Activated gamma-delta T cell treated with anti-CD3 and anti-CD28 coated beads, Interleukin-2, amount 50 U/mL, for 16 hours (primary cell): Measurements from ENCODE around the gene MRPL41.
"Not testable (repeated sequence)": the region's sequence is repeated elsewhere in the genome, so short reads cannot be mapped to it uniquely, and the experiment has no call there.

Experiments
- DNase-seq: peaks from one replicate; pipeline ENCODE4 v3.0.0-alpha.2; 2020; ENCODE audit warnings: low read depth

Gene MRPL41

DNA sequence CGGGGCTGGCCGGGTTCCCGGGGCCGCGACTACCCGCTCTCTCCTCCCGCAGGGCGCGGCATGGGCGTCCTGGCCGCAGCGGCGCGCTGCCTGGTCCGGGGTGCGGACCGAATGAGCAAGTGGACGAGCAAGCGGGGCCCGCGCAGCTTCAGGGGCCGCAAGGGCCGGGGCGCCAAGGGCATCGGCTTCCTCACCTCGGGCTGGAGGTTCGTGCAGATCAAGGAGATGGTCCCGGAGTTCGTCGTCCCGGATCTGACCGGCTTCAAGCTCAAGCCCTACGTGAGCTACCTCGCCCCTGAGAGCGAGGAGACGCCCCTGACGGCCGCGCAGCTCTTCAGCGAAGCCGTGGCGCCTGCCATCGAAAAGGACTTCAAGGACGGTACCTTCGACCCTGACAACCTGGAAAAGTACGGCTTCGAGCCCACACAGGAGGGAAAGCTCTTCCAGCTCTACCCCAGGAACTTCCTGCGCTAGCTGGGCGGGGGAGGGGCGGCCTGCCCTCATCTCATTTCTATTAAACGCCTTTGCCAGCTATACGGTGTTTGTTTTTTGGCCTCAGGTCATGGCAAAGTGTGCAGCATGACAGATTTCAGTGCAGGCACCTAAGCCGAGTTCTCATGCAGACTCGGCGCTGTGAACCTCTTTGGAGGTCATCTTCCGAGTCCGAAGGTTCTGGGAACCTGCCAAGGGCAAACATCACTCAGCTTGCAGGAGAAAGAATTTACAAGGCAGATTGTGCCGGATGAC is 516 bp downstream of the MRPL41 start:
- DNase-seq = no peak

GRCh38 chr9:137553654-137554053 is 2.0 kb downstream of the MRPL41 start:
- not testable (repeated sequence) for DNase-seq

GRCh38 chr9:137554349-137554748 is 2.7 kb downstream of the MRPL41 start:
- DNase-seq = no peak

DNA sequence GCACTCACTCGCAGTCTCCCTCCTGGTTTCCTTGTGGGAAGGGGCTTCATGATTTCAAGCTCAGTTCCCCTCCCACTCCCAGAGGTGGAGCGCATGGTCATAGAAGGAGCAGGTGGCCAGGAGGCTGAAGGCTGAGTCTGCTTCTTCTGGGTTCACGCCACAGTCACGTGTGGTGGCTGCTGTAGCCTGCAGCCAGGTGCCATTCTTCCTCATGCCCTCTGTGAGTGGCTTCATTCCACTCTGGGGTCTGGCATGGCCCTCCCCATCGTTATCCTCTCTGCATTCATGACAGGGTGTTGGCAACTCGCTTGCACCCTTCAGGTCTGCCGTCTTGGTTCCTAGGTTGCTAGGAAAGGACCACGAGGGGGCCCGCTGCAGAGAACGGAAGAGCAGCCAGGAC is 3.5 kb downstream of the MRPL41 start:
- DNase-seq = no peak

DNA sequence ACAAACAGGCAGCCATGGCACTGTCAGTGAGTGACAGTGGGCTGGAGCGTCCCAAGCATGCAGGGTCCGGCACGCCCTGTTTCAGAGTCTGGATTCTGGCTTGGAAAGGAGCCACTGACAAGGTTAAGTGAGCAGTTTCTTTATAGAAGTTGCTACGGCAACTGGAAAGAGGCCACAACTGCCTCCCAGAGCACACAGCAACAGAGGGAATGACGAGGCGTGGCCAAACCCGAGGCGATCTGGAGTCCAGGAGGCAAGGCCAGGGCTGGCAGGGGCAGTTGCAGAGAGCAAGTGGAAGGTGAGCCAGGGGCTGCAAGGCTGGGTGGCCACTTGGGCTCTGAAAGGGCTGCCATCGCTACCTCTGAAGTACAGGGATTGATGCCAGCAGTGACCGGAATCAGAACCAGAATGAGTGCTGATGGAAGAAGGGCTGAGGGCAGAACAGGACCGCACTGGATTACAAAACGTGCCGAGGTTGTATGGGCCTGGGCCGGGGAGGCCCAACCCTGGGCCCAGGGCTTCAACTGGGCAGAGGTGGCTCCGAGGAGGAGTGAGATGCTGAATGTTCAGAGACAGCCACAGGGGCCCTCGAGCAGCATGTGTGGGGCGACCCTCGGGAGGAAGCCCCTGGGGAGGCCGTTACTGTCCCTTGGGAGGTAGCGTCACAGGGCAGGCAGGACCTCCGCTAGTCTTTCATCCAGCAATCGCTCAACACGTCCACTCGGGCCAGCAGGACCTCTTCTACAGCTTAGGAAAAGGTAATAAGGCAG is 4.6 kb downstream of the MRPL41 start:
- DNase-seq = no peak

DNA sequence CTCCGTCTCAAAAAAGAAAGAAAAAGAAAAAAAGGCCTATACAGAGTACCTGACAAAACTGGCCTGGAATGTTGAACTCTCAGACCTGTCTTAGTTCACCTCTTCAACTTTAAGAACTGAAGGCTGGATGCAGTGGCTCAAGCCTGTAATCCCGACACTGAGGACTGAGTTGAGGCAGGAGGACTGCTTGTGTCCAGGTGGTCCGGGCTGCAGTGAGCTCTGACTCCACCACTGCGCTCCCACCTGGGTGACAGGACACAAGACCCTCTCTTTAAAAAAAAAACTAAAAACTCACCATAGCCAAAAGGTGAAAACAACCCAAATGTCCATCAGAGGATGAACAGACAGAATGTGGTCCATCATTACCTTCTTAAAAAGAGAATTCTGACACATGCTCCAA is 6.4 kb downstream of the MRPL41 start:
- DNase-seq = no peak

DNA sequence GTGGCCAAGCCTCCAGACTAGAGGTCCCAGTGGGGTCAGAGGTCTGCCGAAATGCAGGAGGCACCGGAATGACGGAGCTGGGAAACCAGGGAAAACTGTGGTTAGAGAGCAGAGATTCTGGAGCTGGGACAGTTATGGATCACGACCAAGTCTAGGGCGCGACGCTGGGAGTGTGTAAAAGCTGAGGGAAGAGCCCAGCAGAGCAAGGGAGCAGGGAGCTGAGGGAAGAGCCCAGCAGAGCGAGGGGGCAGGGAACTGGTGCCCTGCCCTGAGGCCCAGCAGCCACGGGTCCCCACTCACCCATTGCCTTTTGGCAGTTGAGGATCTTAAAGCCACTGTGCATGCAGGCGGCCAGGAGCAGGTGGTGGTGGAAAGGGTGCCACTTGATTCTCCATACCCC is 12.5 kb downstream of the MRPL41 start:
- no peak for DNase-seq

DNA sequence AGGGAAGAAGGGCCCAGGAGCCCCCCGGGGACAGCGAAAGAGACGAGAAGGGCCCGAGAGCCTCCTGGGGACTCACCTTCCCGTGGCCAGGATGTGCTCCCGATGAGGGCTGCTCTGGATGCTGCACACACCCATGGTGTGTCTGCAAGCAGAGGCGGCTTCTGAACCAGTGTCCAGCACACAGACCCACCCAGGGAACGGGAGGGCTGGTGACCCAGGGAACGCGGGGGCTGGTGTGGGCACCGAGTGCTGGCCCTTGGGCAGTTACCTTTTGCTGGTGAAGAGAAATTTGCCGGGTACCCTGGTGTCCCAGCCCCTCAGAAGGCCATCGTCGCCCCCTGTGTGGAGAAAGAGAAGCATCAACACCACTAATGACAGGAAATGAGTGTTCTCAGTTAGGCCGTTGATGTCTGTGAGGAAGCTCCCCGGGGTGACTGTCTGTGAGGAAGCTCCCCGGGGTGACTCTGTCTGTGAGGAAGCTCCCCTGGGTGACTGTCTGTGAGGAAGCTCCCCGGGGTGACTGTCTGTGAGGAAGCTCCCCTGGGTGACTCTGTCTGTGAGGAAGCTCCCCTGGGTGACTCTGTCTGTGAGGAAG is 13.2 kb downstream of the MRPL41 start:
- DNase-seq = no peak

GRCh38 chr9:137568445-137568844 is 16.8 kb downstream of the MRPL41 start:
- DNase-seq = not testable (repeated sequence)

DNA sequence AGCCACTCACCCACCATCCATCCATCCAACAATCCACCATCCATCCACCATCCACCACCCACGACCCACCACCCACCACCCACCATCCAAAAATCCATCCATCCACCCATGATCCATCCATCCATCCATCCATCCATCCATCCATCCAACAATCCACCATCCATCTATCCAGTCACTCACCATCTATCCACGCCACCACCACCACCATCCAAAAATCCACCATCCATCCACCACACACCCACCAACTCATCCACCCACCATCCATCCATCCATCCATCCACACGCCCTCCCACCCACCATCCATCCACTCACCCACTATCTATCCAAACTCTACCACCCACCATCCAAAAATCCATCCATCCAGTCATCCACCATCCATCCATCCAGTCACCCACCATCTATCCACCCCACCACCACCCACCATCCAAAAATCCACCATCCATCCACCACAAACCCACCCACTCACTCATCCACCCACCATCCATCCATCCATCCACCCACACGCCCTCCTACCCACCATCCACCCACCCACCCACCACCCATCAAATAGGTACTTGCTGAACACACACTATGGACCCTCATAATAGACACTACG is 18.0 kb downstream of the MRPL41 start:
- no peak for DNase-seq

DNA sequence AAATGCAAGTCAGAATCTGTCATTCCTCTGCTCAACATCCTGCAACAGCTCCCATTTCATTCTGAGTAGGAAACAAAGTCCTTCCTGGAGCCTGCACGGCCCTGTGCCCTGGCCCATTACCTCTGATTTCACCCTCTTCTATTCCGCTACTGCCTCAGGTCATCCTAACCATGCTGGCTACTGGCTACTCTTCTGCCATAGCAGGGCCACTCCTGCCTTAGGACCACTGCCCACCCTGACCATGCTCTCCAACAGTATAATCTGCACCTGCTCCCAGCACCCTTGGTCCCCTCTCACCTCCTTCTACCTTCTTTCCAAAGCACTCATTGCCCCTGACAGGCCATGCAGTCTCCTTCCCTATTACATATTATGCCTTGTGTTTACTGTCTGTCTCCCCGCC is 18.9 kb downstream of the MRPL41 start:
- DNase-seq = no peak

DNA sequence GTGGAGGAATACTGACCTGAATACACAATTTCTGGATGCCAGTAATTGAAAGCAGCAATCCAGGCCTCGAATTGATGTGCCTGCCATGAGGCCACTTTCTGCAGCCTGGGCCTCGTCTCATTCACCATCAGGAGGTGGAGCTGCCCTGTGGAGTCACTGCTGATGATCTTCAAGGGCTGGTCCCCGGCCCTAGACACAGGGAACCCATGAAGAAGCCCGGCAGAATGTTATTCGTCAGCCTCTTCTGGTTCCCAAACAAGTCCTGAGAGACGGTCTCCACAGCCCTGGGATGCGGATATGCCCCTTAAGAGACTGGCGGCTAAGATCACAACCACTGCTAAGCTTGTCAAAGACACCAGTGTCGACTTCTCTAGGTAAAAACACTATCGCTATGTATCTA is 22.5 kb downstream of the MRPL41 start:
- DNase-seq = no peak

DNA sequence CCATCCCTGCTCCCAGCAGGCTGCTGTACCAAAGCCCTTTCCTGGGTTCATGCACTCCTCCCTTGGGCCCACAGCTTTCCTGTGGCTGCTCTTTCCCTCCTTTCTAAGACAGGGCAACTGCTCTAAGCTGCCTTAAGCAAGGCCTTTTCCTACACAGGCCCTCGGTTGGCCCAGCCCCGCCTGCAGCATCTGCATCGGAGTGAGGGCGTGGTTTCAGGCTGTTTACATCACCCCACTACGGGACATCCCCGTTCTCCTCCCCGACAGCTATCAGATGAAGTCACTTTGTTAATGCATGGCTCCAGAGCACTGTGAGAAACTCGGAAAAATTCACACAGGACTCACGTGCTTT is 23.7 kb downstream of the MRPL41 start:
- DNase-seq = no peak

- DNase-seq = no peak
These were observed 24.2 kb downstream of the MRPL41 start for GRCh38 chr9:137575716-137576411.

DNA sequence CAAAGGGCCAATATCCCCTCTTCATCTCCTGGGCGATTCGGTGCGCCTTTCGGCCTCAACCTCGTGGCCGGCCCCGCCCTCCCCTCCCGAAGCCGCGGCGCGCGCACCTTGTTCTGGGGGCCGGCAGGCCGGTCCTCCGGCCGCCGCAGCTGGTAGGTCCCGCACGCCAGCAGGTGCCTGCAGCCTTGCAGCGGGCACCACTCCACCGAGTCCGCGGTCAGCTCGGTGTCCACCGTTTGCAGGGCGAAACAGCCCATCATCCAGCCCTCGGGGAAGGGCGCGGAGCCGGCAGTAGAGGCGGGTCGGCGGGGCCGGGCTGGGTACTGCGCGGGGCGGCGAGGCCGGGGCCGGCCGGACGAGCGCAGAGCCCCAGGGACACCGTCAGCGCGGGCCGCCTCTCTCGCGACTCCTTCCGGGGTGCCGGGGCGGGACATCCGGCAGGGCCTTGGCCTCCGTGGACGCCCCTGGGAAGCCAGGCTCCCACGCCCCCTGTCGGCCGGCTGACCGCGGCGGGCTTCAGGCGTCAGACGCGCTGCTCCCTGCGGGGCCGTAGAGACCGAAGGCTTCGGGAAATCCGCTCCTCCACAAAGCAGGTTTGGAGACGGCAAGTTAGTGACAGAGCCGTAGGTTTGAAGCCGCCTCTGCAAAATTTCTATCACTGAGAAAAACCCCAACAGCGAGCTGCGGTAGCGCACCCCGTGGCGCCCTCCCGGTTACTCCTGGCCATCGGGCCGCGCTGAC is 27.0 kb downstream of the MRPL41 start, which contains the start of gene DPH7:
DPH7 (minus strand) TSS at position 408 of the 741 bp plus-strand sequence; CDS start at position 260, 148 bp downstream.
- peak; percentile 97 for DNase-seq

DNA sequence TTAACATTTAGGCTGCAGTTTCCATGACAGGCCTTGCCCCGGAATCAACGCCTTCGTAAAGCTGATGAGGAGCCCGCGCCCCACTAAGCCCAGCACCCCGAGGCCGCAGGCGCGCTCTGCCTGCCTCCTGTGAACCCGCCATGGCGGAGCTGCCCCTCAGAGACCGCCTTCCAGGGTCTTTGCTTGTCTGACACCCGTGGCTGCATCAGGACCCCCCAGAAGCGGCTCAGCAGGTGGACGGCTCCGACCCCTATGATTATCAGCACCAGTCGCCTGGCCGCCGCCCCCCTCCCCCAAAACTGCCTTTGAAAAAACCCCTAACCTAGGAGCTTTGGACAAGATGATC is 27.6 kb downstream of the MRPL41 start:
- DNase-seq = no peak

DNA sequence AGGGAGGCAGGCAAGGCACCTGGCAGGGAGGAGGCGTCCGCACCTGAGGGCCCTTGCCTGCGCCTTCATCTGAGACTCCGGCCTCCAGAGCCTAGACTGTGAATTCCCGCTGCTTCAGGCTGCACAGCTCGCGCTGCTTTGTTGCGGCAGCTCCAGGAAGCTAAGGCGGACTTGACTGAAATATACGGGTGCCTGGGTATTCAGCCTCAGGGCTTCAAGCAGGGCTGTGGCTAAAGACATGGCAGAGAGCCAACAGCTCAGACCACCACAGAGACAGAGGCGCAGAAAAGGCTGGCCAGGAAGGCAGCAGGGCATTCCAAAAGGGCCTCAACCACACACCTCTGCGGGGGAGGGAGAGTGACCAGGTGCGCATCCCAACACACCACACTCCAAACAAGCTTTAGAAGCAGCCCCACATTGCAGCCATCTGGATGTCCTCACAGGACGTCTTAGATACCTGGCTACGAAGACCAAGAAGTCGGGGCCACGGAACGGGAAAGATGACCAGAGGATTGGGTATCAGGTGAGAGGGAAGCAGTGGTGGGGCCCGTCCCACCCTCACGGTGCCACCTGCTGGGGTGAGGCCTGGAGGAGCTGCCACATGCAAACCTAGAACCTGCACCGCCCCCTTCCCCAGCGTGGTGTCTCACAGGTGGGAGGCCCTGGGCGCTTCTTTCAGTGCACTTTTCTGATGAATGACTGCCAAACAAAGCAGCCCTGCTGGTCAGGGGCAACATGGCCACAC is 28.7 kb downstream of the MRPL41 start:
- no peak for DNase-seq

DNA sequence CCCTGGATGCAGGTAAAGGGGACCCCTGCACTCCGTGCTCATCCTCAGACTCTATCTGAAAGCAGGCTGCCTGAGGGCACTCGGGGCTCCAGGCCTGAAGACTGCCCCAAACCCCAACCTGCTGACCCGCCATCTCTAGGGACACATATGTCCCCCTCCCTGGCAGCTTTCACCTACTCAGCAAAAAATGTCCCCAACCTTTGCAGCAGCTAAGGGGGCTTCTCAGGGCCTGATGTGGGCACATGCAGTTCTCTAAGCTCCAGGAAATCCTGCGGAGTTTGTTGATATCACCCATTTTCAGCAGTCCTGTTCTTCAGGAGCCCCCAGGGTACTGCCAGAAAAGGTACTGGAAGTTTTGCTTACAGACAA is 29.3 kb downstream of the MRPL41 start:
- DNase-seq = no peak

DNA sequence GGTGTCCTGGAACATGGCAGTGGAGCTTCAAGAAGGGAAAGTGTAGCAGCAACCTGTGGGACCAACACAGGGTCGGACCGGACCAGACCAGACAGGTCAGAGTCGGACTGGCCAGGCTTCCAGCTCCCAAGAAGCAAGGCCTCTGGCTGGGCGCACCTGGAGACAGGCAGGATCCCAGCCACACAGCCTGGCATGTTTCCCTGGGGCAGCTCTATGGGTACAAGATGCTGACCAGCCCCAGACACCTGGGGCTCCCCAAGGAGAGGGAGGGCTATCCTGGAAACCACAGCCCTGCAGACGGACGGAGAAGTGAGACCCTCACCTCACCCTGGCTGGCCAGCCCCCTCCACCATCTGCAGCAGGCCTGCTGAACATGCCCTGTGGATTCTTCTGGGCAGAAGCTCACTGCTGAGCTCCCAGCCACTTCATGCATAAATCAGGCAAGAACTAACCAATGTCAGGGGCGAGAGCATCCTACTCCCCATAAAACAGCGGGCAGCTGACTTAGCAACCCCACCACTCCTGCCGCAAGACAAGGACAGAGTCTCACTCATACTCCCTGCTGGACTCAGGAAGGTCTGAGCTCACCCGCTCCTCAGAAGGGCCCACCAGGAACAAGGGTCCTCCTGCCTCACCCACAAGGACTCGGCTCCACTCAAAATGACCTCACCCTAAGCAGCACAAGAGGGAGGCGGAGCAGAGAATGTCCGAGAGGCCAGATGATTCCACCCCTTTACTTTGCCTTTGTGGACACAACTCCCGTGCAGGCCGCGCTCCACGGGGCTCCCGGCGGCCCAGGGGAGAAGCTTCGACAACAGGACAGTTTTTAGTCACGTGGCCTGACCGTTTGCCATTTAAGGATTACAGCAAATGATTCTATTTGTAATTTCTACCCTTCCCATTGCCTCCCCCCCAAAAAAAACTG is 29.9 kb downstream of the MRPL41 start:
- DNase-seq = no peak
